Right forelimb (tissue), 1 donor: ENCODE data around the gene RLN3.

Experiments
- DNase-seq: peaks from one replicate; pipeline ENCODE4 v3.0.0-alpha.2; 2018

The RLN3 gene

DNA sequence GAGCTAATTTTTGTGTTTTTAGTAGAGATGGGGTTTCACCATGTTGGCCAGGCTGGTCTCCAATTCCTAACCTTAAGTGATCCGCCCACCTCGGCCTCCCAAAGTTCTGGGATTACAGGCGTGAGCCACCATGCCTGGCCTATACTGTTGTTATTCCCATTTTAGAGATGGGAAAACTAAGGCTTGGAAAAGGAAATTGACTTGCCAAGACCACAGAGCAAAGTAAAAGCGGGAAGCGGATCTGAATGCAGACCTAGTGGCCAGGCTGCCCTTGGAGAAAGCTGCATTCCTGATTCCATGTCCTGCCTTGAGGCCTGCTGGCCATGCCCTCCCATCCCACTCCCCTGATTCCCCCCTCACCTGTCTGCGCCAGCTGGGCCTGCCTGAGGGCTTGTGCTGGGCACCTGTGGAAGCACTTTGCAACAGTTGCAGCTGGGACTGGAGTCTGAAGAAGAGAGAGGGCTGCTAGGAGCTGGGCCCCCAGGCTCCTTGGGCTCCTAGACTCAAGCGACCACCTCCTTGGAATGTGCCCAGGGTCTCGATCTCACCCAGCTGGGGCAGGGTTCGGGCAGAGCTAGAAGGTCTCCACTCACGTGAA, 28.2 kb downstream of the RLN3 start:
- DNase-seq = no peak

DNA sequence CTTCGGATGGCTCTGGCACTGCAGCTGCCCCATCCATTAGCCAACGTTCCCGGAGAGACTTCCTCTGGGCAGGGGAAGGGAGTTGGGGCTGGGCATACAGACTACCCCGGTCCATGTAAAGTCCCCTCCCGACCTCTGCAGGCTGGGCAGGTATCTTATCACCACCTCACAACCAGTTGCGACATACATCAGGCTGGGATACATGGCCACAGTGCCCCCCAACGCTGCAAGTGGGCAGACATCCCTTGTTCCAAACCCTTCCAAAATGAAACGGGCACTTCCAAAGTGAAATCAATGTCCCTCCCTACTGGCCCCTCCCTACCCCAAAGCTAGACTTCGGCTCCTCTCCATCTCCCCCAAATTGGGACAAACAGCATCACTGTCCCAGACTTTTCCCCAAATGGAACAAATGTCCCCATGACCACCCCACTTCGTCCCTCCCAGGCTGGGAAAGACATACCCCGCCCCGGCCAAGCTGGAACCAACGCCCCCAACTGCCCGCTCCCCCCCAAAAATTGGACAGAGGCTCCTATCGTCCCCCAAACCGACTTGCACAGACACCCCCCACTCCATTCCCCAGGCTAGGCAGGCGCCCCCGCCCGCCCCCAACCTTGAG, 28.9 kb downstream of the RLN3 start:
- no peak for DNase-seq

DNA sequence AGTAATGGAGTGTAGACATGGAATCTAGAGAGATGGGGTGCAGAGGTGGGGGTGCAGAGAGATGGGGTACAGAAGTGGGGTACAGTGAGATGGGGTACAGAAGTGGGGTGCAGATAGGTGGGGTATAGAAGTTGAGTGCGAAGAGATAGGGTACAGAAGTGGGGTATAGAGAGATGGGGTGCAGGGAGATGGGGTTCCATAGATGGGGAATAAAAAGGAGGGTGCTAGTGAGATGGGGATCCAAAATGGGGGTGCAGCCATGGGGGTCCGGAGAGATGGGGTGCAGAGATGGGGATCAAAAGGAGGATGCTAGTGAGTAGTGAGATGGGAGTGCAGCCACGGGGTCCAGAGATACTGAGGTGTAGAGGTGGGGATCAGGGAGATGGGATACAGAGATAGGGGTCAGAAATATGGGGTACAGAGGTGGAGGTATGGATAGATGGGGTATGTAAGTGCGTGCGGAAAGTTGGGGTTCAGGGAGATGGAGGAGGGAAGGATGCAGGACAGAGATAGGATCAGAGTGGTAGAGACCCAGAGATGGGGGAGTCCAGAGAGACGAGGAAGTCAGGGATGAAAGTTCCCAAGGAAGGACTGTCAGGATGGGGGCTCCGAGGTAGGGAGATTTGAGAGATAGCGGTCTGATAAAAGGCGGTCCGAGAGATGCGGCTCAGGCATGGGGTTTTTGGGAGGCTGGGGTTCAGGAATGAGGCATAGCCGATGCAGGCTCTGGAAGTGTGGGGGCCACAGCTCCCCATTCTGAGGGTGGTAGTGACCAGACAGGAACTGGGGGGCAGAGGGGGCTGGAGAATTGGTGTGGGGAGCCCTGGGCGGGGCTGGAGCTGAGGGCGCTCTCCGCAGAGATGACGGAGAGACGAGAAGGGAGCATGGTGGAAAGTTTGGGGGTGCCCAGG, 30.5 kb downstream of the RLN3 start:
- no peak for DNase-seq

DNA sequence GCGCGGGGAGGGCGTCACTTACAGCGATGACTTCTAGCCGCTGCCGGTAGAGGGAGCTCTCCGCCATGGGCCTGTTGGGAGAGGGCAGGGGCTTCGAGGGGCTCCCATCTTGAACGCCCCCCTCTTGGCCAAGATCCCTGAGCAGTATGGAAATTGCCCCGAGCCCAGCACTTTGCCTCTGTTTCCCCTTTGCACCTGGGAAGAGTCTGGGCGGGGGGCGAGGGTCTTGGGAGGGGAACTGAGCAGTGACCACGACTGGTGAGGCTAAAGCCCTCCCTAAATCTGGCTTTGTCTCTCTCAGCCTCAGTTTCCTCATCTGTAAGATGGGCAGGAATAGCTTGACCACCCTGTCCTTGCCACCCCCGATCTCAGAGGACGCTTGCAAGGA, 31.1 kb downstream of the RLN3 start:
- no peak for DNase-seq

DNA sequence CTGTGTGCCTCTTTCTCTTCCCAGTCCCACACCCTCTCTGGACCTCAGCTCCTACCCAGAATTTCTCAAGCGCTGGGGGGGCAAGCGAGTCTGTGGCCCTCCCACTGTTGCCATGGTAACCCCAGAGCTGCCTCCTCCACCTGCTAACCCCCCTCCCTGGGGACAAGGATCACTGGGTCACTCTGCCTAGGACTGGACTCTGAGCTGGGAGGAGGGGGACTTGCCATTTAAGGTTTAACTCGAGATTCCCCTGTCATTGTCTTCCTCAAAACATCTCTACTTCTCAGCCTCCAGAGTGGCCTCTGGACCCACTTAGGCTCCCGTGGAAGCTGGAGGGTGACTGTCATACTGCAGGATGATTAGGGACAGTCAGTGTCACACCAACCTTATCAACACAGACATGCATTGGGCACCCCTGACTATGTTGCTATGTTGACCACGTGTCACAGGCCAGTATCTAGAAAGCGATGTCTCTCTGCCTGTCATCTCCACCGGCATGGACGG, 31.8 kb downstream of the RLN3 start:
- DNase-seq = no peak

DNA sequence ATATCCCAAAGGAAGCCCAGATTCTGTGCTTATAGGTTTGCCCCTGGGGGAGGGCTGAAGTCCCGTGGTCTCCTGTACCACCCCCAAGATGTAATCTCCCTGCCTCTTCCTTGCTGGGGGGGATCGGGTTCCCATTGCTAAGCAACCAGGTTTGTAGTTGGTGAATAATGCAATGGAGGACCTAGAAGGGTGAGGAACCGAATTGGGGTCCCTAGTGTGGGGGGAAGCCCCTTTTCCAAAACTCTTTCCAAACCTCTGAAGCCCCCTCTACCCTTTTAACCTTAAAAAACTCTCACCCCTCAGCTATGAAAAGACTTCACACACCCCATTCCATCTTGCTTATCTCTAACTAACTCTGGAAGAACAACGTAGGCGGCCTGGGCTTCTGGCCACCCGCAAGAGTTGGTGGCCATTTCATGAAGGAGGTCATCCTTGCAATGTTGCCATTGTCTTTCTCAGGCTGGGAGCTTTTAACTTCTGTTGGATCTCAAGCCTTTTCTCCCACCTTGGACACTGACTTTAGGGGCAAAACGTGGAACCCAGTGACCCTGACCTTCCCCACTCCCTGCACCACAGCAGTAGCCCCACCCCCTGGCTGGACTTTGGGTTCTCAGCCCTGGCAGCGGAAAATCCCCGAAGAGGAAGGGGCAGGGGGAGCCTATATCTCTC, 33.3 kb downstream of the RLN3 start:
- DNase-seq = no peak

DNA sequence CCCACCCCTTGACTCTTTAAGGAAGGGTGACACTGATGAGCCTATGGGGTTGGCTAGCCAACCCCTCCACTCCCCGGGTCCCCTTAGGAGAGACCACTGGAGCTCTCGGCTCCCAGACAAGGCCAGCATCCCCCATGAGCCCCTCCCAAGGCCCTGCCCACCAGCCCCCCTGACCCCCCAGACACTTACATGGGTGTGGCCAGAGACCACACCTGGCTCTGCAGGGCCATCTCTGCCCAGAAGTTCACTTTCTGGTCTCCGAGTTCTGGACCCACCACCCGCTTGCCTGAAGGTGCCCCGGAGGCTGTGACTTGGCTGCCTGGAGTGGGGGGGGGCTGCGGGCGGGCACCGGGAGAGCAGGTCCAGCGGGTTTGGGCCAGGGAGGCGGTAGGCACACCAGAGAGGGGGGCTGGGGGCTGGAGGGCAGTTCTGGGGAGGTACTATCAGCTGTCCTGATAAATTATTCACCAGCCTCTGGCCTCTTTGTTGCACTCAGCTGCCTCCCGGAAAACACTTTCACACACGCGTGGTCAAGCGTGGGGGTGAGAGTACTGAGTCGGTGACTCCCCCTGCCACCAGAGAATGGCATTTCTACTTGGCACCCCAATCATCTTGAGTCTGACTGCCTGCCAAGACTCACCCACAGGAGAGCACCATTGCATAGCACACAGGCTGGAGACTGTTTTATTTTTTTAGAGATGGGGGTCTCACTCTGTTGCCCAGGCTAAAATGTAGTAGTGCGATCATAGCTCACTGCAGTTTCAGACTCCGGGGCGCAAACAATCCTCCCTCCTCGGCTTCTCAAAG, 34.0 kb downstream of the RLN3 start, which contains the start of gene PALM3:
Gene PALM3 (minus strand): TSS at position 326 of the 807 bp plus-strand sequence. CDS start 96 bp downstream, at position 230.
- DNase-seq = no peak

DNA sequence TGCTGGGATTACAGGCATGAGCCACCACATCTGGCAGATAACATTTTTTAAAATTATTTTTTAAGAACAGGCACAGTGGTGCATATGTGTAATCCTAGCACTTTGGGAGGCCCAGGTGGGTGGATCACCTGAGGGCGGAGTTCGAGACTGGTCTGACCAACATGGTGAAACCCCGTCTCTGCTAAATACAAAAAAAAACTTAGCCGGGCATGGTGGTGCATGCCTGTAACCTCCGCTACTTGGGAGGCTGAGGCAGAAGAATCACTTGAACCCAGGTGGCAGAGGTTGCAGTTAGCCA, 34.6 kb downstream of the RLN3 start:
- DNase-seq = no peak

DNA sequence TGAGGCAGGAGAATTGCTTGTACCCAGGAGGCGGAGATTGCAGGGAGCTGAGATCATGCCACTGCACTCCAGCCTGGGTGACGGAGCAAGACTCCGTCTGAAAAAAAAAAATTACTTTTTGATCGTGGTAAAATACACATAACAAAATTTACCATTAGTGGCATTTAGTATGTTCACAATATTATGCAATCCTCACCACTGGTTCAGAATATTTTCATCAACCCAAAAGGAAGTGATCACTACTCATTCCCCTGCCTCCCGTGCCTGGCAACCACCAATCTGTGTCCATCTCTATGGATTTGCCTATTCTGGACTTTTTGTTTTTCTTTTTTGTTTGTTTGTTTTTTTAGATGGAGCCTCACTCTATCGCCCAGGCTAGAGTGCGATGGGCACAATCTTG, 35.2 kb downstream of the RLN3 start:
- DNase-seq = no peak

DNA sequence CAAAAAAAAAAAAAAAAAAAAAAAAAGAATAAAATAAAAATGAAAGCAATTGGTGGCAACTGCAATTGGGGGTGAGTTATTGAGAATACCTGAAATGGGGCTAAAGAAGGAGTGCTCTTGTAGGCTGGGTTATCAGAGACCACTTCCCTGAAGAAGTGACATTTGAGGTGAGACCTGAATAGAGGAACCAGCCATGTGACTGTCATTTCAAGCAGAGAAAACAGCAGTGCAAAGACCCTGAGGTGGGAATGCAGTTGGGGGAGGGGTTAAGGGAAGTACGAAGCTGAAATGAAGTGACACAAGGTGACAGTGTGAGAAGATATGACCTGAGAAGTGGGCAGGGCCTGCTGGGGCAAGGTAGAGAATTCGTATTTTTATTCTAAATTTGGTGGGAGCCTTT, 38.2 kb downstream of the RLN3 start:
- DNase-seq = no peak

DNA sequence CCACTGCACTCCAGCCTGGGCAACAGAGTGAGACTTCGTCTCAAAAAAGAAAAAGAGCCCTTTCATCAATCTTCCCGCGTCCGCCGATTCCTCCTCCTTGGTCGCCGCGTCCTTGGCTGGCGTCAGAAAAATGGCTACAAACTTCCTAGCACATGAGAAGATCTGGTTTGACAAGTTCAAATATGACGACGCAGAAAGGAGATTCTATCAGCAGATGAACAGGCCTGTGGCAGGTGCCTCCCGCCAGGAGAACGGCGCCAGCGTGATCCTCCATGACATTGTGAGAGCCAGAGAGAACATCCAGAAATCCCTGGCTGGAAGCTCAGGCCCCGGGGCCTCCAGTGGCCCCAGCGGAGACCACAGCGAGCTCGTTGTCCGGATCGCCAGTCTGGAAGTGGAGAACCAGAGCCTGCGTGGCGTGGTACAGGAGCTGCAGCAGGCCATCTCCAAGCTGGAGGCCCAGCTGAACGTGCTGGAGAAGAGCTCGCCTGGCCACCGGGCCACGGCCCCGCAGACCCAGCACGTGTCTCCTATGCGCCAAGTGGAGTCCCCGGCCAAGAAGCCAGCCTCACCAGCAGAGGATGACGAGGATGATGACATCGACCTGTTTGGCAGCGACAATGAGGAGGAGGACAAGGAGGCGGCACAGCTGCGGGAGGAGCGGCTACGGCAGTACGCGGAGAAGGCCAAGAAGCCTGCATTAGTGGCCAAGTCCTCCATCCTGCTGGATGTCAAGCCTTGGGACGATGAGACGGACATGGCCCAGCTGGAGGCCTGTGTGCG, 42.5 kb downstream of the RLN3 start:
- DNase-seq = no peak

DNA sequence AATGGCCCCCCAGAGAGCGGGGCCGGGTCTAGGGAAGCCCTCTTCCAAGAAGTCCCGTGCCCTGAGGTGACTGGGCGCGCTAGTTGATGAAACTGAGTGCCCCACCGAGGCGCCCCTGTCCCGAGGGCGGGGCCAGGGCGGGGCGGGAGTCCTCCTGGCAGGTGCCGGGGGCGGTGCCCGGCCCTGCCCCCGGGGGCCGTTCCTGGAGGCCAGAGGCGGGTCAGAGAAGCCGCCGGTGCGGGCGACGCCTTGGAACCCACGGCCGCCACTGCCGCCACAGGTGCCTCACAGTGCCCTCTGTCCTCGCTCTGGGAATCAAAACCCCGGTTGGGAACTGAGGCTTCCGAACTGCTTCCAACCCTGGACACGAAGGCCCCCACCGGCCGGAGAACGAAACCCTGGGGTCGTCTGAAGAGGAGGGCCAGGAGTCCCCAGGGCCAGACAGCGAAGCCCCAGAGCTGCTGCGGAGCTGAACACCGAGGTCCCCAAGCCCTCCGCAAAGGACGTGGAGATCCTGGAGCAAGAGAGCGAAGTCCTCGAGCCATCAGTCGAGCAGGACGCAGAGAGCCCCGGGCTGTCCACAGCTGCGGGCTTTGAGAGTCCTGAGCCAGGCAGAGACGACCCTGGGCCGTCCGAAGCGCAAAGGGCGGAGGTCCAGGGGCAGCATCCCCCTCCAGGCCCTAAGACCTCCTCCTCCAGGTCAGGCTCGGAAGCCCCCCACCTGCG, 44.8 kb downstream of the RLN3 start, which contains the start of gene MISP3:
Gene MISP3 (plus strand): TSS at position 252 of the 726 bp plus-strand sequence. CDS start 524 bp downstream, outside the sequence.
- peak; percentile 63 for DNase-seq

DNA sequence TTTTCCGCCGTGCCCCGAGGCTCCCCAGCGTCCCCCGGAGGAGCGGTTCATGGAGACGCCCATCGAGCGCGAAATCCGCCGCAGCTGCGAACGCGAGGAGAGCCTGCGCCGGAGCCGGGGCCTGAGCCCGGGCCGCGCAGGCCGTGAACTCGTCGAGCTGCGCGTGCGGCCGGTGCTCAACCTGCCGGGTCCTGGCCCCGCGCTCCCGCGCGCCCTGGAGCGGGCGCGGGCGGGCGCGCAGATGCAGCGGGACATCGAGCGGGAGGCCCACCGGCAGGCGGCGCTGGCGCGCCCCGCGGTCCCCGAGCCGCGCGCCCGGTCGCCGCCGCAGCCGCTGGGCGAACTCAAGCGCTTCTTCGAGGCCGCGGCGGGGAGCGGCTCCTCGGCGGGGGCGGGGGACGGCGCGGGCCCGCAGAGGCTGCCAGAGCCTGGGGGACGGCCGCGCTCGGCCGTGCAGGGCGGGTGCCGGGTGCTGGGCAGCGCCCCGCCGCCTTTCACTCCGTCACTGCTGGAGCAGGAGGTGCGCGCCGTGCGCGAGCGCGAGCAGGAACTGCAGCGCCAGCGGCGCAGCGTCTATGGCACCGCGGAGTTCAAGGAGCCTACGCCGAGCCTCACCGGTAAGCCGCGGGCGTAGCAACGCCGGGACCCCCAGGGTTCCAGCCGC, 45.4 kb downstream of the RLN3 start:
- peak; percentile 86 for DNase-seq

DNA sequence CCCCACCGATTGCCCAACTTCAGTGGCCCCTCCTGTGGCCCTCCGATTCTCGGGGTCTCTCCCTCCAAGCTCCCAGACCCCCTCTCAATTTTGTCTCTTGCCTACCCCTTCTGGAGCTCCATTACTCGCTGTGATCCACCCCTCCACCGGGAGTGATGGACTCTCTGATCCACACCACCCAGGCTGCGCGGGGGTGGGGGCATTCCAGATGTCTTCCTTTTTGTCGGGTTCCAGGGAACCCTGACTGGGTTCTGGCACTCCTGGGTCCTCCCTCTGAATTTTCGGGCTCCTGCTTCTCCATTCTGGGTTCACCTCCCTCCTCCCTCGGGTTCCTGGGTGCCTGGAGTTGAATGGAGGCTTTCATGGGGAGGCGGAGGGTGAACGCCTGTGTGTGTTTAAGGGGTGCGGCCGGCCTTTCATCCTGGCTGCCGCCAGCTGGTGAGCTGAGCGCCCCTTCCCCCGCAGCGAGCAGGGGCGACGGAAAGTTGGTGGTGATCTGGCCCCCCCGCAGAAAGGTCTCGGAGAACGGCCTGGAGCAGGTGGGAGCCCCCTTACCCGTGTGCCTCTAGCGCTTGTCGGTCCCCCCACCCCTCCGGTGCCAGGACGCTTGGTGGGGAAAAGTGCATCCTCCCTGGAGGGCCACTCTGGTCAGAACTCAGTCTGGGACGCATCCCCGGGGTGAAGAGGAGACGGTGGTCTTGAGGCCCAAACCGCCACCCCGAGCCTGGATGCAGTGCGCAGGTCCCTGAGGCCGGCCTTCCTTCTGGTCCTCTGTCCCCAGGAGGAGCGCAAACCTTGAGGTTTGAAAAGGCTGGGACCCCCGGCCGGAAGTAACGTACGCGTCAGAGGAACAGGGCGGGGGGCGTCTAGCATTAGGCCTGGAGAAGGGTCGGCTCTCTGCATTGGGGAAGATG, 46.2 kb downstream of the RLN3 start:
- no peak for DNase-seq

DNA sequence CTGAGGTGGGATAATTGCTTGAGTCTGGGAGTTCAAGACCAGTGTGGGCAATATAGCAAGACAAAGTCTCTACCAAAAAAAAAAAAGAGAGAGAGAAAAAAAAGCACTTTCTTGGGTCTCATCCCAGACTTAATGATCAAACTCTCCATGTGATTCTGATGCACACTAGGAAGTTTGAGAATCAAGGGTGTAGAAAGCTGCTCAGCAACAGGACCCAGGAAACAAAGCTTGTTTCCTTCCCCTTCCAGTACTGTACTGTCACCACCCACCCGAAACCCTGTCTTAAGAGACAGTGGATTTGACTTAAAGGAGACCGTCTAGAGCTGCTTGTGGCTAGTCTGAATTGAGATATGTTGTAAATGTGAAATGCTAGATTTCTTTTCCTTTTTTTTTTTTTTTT, 50.5 kb downstream of the RLN3 start:
- no peak for DNase-seq
